Measurements from ENCODE around the gene LMNTD2.

LMNTD2 gene

GRCh38 chr11:531919-532526, 28.5 kb downstream of the LMNTD2 start:
- no peak for DNase-seq (ENCODE audit: low read depth)
- H3K4me3 ChIP-seq (ENCODE audit: low read depth, low read length): no peak overlapping the region
- no peak for TF ChIP-seq CTCF (conservative IDR thresholded peaks at IDR 0.05; ENCODE audit: low read depth, low read length)

- DNase-seq (ENCODE audit: low read depth): no peak
- no peak for TF ChIP-seq CTCF (conservative IDR thresholded peaks at IDR 0.05; ENCODE audit: low read depth, low read length)
- H3K4me3 ChIP-seq (ENCODE audit: low read depth, low read length): no peak overlapping the region
These were observed 29.3 kb downstream of the LMNTD2 start for GRCh38 chr11:530960-531831.

GRCh38 chr11:529728-530411, 30.7 kb downstream of the LMNTD2 start:
- no peak for DNase-seq (ENCODE audit: low read depth)
- H3K4me3 ChIP-seq (ENCODE audit: low read depth, low read length): no peak overlapping the region
- TF ChIP-seq CTCF (conservative IDR thresholded peaks at IDR 0.05; ENCODE audit: low read depth, low read length): no peak

GRCh38 chr11:528815-529727, 31.5 kb downstream of the LMNTD2 start:
- TF ChIP-seq CTCF (conservative IDR thresholded peaks at IDR 0.05; ENCODE audit: low read depth, low read length): no peak
- DNase-seq (ENCODE audit: low read depth): no peak
- H3K4me3 ChIP-seq (ENCODE audit: low read depth, low read length): no peak overlapping the region

GRCh38 chr11:528166-528814, 32.2 kb downstream of the LMNTD2 start:
- no peak overlapping the region for H3K4me3 ChIP-seq (ENCODE audit: low read depth, low read length)
- no peak for DNase-seq (ENCODE audit: low read depth)
- no peak for TF ChIP-seq CTCF (conservative IDR thresholded peaks at IDR 0.05; ENCODE audit: low read depth, low read length)

- no peak overlapping the region for H3K4me3 ChIP-seq (ENCODE audit: low read depth, low read length)
- TF ChIP-seq CTCF (conservative IDR thresholded peaks at IDR 0.05; ENCODE audit: low read depth, low read length): no peak
- DNase-seq (ENCODE audit: low read depth): no peak
These were observed 34.3 kb downstream of the LMNTD2 start for GRCh38 chr11:526192-526591.

All from choroid plexus epithelial cell (primary cell).